Stimulated activated CD4-positive, alpha-beta T cell treated with anti-CD3 and anti-CD28 coated beads, Interleukin-1b, Interleukin-23, amount 100 ng/mL, for 1 hour (primary cell): ENCODE results near the gene RNF17.
"Not testable (repeated sequence)": the region's sequence is repeated elsewhere in the genome, so short reads cannot be mapped to it uniquely, and the experiment has no call there.

Experiments used
- DNase-seq, 2 donors: peaks; one replicate each; pipeline ENCODE4 v3.0.0-alpha.2; 2020; ENCODE audit warnings: low read depth in 2 of 2

RNF17 gene

GRCh38 chr13:24745516-24745860 lies 18.5 kb upstream of the RNF17 start:
- no peak for DNase-seq

GRCh38 chr13:24745861-24746617 lies 17.9 kb upstream of the RNF17 start:
- DNase-seq: no peak

- no peak for DNase-seq
Measured at GRCh38 chr13:24746618-24747247, 17.2 kb upstream of the RNF17 start.

- no peak for DNase-seq
Measured at GRCh38 chr13:24747248-24748060, 16.5 kb upstream of the RNF17 start.

- DNase-seq: no peak
Measured at GRCh38 chr13:24748061-24748400, 15.9 kb upstream of the RNF17 start.

GRCh38 chr13:24759197-24759596 lies 4.8 kb upstream of the RNF17 start:
- no peak for DNase-seq

GRCh38 chr13:24764276-24764630 lies 284 bp downstream of the RNF17 start:
- DNase-seq: no peak

GRCh38 chr13:24777171-24777570 lies 13.2 kb downstream of the RNF17 start:
- no peak for DNase-seq

GRCh38 chr13:24784319-24784718 lies 20.4 kb downstream of the RNF17 start:
- no peak for DNase-seq

- DNase-seq: no peak
Measured at GRCh38 chr13:24788538-24788937, 24.6 kb downstream of the RNF17 start.

GRCh38 chr13:24802074-24802473 lies 38.1 kb downstream of the RNF17 start:
- no peak for DNase-seq

GRCh38 chr13:24821207-24821606 lies 57.2 kb downstream of the RNF17 start:
- DNase-seq: no peak

- no peak for DNase-seq
Measured at GRCh38 chr13:24822640-24823039, 58.7 kb downstream of the RNF17 start.

GRCh38 chr13:24823122-24823710 lies 59.2 kb downstream of the RNF17 start:
- DNase-seq: not testable (repeated sequence)

- DNase-seq: no peak
Measured at GRCh38 chr13:24827799-24828198, 63.8 kb downstream of the RNF17 start.

- no peak for DNase-seq
Measured at GRCh38 chr13:24834902-24835510, 71.0 kb downstream of the RNF17 start.

GRCh38 chr13:24837528-24837927 lies 73.6 kb downstream of the RNF17 start:
- not testable (repeated sequence) for DNase-seq

GRCh38 chr13:24842549-24843274 lies 78.7 kb downstream of the RNF17 start:
- no peak for DNase-seq

- DNase-seq: no peak
Measured at GRCh38 chr13:24851546-24851945, 87.6 kb downstream of the RNF17 start.

GRCh38 chr13:24854311-24854710 lies 90.3 kb downstream of the RNF17 start:
- no peak for DNase-seq

- DNase-seq: no peak
Measured at GRCh38 chr13:24858953-24859352, 95.0 kb downstream of the RNF17 start.
